DND-41 (cell line): ENCODE measurements around the gene VPS16.
"Not testable (repeated sequence)": the region's sequence is repeated elsewhere in the genome, so short reads cannot be mapped to it uniquely, and the experiment has no call there.

Source experiments
- ATAC-seq: fragments of 200-7000 bp; cut with Tn5 transposase; 3 replicates; pipeline ENCODE4 v1.9.1; 2021; ENCODE audit warnings: low read depth; ENCODE audit not compliant: insufficient read depth
- DNase-seq: peaks from one replicate; pipeline ENCODE4 v3.0.0-alpha.2; 2020
- H2AFZ ChIP-seq: 2 replicates; pipeline ENCODE4 v1.6.0; 2012; ENCODE audit warnings: low read depth, low read length
- H3K27ac ChIP-seq: 2 replicates; pipeline ENCODE4 v1.5.1; 2012; ENCODE audit warnings: low read length, inconsistent platforms
- H3K27me3 ChIP-seq: fragments of 200-600 bp; sonication (generic); 2 replicates; pipeline ENCODE4 v1.6.0; 2012; ENCODE audit warnings: low read length, mild to moderate bottlenecking, inconsistent platforms; ENCODE audit not compliant: insufficient read depth, poor library complexity
- H3K36me3 ChIP-seq: 2 replicates; pipeline ENCODE4 v1.5.1; 2012; ENCODE audit warnings: low read length, inconsistent platforms; ENCODE audit not compliant: insufficient read depth
- H3K4me1 ChIP-seq: 2 replicates; pipeline ENCODE4 v1.5.1; 2012; ENCODE audit warnings: mild to moderate bottlenecking, low read length; ENCODE audit not compliant: insufficient read depth
- H3K4me2 ChIP-seq: 2 replicates; pipeline ENCODE4 v1.6.0; 2012; ENCODE audit warnings: mild to moderate bottlenecking, moderate library complexity, low read length, inconsistent platforms; ENCODE audit not compliant: insufficient read depth
- H3K4me3 ChIP-seq, 2 experiments: fragments of 200-600 bp in 1 of 2; shearing (Covaris generic) in 1 of 2; 2 replicates each; pipeline ENCODE4 v1.5.1; 2012 to 2016; ENCODE audit warnings: inconsistent platforms in 2 of 2, low read length in 2 of 2, mild to moderate bottlenecking in 2 of 2, low read depth in 1 of 2, moderate library complexity in 1 of 2
- H3K79me2 ChIP-seq: 2 replicates; pipeline ENCODE4 v1.6.0; 2012; ENCODE audit warnings: low read length, inconsistent platforms; ENCODE audit not compliant: insufficient read depth
- H3K9ac ChIP-seq: 2 replicates; pipeline ENCODE4 v1.6.0; 2012; ENCODE audit warnings: low read depth, mild to moderate bottlenecking, inconsistent platforms, low read length, moderate library complexity
- H3K9me3 ChIP-seq: 2 replicates; pipeline ENCODE4 v1.5.1; 2012; ENCODE audit warnings: low read length, moderate library complexity, mild to moderate bottlenecking, inconsistent platforms; ENCODE audit not compliant: insufficient read depth, severe bottlenecking
- H4K20me1 ChIP-seq: 2 replicates; pipeline ENCODE4 v1.6.0; 2012; ENCODE audit warnings: low read length; ENCODE audit not compliant: insufficient read depth
- EZH2 ChIP-seq: IDR thresholded peaks from 3 replicates; pipeline ENCODE4 v1.6.1; 2012; ENCODE audit warnings: borderline replicate concordance, low read depth, mild to moderate bottlenecking, moderate library complexity, low read length, inconsistent platforms; ENCODE audit not compliant: severe bottlenecking
- TF ChIP-seq, protein P1 (sequence below): IDR thresholded peaks from 2 replicates; pipeline ENCODE4 v1.5.1; 2012; ENCODE audit warnings: borderline replicate concordance, low read length, moderate library complexity, mild to moderate bottlenecking; ENCODE audit not compliant: poor library complexity, severe bottlenecking; ENCODE audit errors: extremely low read depth

The VPS16 gene

DNA sequence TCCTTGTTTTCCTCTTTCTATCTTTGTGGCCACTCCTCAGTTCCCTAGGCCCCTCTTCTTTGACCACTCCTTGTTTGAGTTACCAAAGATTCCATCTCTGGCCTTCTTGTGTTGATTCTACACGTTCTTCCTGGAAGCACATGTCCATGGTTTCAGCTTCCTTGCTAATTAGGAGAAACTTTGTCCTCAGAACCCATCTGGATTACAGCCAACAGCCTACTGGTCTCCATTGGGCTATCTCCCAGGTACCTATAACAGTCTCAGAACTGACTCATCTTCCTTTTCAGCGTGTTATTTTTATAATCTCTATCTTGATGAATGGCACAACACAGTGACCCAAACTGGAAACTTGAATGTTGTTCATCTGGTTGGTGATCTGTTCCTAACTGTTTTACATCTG, 50.2 kb downstream of the VPS16 start:
- no peak overlapping the region for H3K27ac ChIP-seq
- no peak for ATAC-seq
- H3K27me3 ChIP-seq: no peaks in the 10 kb centered on the region
- DNase-seq: no peak
- H3K4me1 ChIP-seq: no peaks in the 10 kb centered on the region
- peaks cover 91% of the 10 kb centered on the region for H3K79me2 ChIP-seq
- peaks cover 6% of the 10 kb centered on the region; the same call in 1 of the 2 replicates for H3K36me3 ChIP-seq
- no peak overlapping the region for H3K9ac ChIP-seq
- no peak overlapping the region for H2AFZ ChIP-seq
- H3K4me3 ChIP-seq: no peak overlapping the region
- H4K20me1 ChIP-seq: peaks cover 39% of the 10 kb centered on the region
- no peak overlapping the region for H3K4me2 ChIP-seq
- TF ChIP-seq EZH2: no peak
- TF ChIP-seq, protein P1, sequence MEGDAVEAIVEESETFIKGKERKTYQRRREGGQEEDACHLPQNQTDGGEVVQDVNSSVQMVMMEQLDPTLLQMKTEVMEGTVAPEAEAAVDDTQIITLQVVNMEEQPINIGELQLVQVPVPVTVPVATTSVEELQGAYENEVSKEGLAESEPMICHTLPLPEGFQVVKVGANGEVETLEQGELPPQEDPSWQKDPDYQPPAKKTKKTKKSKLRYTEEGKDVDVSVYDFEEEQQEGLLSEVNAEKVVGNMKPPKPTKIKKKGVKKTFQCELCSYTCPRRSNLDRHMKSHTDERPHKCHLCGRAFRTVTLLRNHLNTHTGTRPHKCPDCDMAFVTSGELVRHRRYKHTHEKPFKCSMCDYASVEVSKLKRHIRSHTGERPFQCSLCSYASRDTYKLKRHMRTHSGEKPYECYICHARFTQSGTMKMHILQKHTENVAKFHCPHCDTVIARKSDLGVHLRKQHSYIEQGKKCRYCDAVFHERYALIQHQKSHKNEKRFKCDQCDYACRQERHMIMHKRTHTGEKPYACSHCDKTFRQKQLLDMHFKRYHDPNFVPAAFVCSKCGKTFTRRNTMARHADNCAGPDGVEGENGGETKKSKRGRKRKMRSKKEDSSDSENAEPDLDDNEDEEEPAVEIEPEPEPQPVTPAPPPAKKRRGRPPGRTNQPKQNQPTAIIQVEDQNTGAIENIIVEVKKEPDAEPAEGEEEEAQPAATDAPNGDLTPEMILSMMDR: no peak
- peaks cover 9% of the 10 kb centered on the region for H3K9me3 ChIP-seq

DNA sequence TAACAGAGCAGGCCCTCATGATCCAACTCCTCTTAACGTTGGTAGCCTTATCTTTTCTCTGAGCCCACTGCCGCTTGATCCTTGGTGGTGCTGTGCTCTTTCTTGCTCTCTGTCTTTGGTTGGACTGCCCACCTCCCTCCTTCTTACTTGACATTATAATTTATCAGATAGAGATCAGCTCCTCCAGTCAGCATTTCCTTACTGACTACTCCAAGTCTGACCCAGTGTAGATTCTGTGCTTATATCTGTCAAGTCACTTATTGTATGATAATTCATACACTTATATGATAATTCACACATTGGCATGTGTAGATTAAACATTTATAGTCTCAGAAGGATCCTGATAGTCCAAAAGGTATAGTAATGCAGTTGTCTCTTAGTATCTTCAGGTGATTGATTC, 50.8 kb downstream of the VPS16 start:
- H3K27ac ChIP-seq: no peak overlapping the region
- no peaks in the 10 kb centered on the region for H3K4me1 ChIP-seq
- TF ChIP-seq, protein P1: no peak
- TF ChIP-seq EZH2: no peak
- ATAC-seq (no peak), DNase-seq (no peak)
- H3K9me3 ChIP-seq: peaks cover 9% of the 10 kb centered on the region
- H3K27me3 ChIP-seq: no peaks in the 10 kb centered on the region
- no peak overlapping the region for H2AFZ ChIP-seq
- H3K79me2 ChIP-seq: peaks cover 90% of the 10 kb centered on the region
- peaks cover 36% of the 10 kb centered on the region for H4K20me1 ChIP-seq
- H3K4me2 ChIP-seq: no peak overlapping the region
- no peak overlapping the region for H3K4me3 ChIP-seq
- no peak overlapping the region for H3K9ac ChIP-seq
- H3K36me3 ChIP-seq: peaks cover 6% of the 10 kb centered on the region; the same call in 1 of the 2 replicates

DNA sequence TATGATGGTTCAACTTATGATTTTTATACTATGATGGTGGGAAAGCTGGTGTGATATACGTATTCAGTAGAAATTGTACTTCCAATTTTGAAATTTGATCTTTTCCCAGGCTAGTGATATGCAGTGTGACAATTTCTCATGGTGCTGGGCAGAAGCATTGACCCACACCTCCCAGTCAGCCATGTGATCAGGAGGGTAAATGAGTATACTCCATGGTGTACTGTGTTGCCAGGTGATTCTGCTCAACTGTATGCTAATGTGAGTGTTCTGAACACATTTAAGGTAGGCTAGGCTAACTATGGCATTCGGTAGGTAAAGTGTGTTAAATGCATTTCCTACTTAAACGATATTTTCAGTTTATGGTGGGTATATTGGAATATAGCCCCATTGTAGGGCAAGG, 51.8 kb downstream of the VPS16 start:
- peaks cover 9% of the 10 kb centered on the region for H3K9me3 ChIP-seq
- peaks cover 91% of the 10 kb centered on the region for H3K79me2 ChIP-seq
- DNase-seq (no peak), ATAC-seq (no peak)
- no peak overlapping the region for H3K27ac ChIP-seq
- no peak overlapping the region for H3K4me2 ChIP-seq
- no peak overlapping the region for H2AFZ ChIP-seq
- H3K27me3 ChIP-seq: no peaks in the 10 kb centered on the region
- H3K9ac ChIP-seq: no peak overlapping the region
- H3K4me3 ChIP-seq: no peak overlapping the region
- H4K20me1 ChIP-seq: peaks cover 40% of the 10 kb centered on the region
- no peak for TF ChIP-seq EZH2
- TF ChIP-seq, protein P1: no peak
- H3K4me1 ChIP-seq: no peaks in the 10 kb centered on the region
- H3K36me3 ChIP-seq: peaks cover 6% of the 10 kb centered on the region; the same call in 1 of the 2 replicates

DNA sequence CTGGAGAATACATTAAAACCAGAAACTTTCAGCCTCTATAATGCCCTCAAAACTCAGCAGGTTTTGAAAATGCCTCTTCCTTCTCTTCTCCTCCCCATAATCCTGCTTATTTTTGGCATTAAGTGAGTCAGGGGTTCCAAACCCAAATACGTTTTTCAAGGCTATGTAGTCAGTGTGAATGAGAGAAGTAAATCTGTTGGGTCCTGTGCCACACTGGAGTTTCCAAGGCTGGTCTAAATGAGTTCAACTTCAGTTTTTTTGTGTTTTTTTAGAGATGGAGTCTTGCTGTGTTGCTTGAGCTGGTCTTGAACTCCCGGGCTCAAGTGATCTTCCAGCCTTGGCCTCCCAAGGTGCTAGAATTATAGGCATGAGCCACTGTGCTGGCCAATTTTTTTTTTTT, 53.7 kb downstream of the VPS16 start:
- H3K4me3 ChIP-seq: no peak overlapping the region
- no peaks in the 10 kb centered on the region for H3K27me3 ChIP-seq
- peaks cover 6% of the 10 kb centered on the region; the same call in 1 of the 2 replicates for H3K36me3 ChIP-seq
- no peaks in the 10 kb centered on the region for H3K4me1 ChIP-seq
- peaks cover 9% of the 10 kb centered on the region for H3K9me3 ChIP-seq
- no peak overlapping the region for H3K27ac ChIP-seq
- no peak for DNase-seq
- ATAC-seq: no peak
- H2AFZ ChIP-seq: no peak overlapping the region
- H3K9ac ChIP-seq: no peak overlapping the region
- H3K79me2 ChIP-seq: peaks cover 82% of the 10 kb centered on the region
- H4K20me1 ChIP-seq: peaks cover 27% of the 10 kb centered on the region; the same call in 1 of the 2 replicates
- H3K4me2 ChIP-seq: no peak overlapping the region
- no peak for TF ChIP-seq EZH2
- TF ChIP-seq, protein P1: no peak

DNA sequence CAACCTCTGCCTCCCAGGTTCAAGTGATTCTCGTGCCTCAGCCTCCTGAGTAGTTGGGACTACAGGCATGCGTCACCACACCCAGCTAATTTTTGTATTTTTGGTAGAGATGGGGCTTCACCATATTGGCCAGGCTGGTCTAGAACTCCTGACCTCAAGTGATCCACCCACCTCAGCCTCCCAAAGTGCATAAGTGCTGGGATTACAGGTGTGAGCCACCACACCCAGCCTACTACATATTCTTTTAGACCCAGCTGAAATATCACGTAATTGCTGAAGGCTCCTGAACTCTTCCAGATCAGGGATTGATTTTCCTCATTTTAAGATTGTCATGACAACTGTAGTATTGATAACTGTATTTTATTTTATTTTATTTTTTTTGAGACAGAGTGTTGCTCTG, 54.6 kb downstream of the VPS16 start:
- H3K4me3 ChIP-seq, ATAC-seq, H3K4me2 ChIP-seq, H3K36me3 ChIP-seq, DNase-seq, H2AFZ ChIP-seq, H3K9me3 ChIP-seq, H3K4me1 ChIP-seq, H3K27ac ChIP-seq, H3K27me3 ChIP-seq, H3K9ac ChIP-seq: not testable (repeated sequence)
- Histone ChIP-seq H4K20me1 (peaks cover 23% of the 10 kb centered on the region; the same call in 1 of the 2 replicates), H3K79me2 (peaks cover 81% of the 10 kb centered on the region)
